HG02973 (cell line): ENCODE data around the gene GALNT1.

Experiments
- ATAC-seq: cut with Tn5 transposase; IDR thresholded peaks from one replicate; pipeline ENCODE4 v1.9.1; 2021; ENCODE audit warnings: moderate library complexity; ENCODE audit not compliant: unreplicated experiment

The GALNT1 gene

DNA sequence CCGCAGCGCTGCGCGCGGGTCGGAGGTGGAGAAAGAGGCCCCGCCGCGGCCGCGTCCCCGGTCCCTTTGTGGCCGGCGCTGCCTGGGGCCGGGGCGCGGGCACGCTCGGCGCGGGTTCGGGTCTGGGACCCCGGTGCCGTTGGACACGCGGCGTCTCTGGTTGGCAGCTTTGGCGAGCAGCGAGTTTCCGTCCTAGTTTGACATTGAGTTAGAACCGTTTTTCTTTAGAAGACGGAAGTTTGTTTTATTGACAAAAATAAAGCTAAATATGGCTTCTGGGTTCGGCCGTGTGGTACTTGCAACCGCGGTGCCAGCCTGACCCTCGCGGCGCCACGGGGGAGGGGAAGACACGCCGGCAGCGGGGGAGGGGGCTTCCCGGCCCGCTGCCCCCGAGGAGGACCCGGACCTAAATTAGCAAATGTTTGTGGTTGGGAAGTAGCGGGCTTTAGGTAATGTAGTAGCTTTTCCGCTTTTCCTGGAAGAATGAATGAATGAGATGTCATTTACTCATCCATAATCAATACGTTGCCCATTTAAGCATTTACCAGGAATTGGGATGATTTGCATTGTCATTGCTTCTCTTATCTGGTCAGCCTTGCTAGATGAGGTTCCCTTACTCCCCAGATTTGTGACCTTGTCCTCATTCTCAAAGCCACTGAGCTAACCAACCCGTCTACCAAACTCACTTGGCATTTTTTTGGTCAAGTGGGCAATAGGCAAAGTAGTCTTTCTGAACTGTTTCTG is 530 bp downstream of the GALNT1 start:
- no peak for ATAC-seq

DNA sequence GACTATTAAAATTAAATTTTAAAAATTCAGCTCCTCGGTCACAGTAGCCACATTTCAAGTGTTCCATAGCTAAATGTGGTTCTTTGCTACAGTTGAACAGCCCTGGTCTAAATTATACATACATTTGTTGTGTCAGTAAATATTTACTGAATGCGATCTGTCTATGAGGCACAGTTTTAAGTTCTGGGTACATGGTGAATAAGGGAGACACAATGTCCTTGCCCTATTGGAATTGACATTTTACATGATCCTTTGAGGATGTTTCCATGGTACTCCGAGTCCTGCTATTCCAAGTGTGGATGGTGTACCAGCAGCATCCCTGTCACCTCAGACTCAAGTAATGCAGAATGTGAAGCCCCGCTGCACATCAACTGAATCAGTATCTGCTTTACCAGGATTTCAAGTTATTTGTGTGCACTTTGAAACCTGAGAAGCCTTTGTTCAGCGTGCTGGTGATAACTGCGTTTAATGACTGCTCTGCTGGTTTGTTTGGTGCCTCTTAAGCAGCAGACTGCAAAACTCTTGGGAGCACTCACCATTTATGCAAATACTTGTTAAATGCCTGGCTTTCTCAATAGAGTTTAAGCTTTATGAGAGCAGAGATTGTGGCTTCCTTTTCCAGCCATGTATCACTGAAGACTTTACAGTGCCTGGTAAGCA is 1.5 kb downstream of the GALNT1 start:
- ATAC-seq, result no peak

DNA sequence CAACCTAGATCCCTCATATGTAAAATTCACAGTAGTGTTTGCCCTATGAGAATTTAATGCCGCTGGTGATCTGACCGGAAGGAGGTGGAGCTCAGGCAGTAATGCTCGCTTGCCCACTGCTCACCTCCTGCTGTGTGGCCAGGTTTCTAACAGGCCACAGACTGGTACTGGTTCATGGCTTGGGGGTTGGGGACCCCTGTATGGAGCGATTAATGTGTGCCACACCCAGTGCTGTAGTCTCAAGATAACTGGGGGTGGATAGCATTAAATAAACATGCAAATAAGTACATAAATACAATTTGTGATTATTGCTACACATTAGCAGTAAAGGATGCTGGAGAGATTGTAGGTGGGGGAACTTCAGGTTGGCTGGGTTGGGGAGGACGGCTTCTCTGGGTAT is 3.2 kb downstream of the GALNT1 start:
- no peak for ATAC-seq

DNA sequence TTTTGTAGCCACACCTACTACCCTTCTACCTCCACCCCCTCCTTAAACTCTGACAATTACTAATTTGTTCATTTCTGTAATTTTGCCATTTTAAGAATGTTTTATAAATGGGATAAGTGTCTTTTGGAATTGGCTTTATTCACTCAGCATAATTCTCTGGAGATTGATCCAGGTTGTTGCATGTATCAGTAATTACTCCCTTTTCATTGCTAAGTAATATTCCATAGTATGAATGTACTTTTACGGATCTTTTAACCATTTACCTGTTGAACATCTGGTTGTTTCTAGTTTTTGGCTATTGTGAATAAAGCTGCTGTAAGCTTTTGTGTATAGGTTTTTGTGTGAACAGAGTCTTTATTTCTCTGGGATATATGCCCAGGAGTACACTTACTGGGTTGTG is 4.1 kb downstream of the GALNT1 start:
- ATAC-seq, result no peak

DNA sequence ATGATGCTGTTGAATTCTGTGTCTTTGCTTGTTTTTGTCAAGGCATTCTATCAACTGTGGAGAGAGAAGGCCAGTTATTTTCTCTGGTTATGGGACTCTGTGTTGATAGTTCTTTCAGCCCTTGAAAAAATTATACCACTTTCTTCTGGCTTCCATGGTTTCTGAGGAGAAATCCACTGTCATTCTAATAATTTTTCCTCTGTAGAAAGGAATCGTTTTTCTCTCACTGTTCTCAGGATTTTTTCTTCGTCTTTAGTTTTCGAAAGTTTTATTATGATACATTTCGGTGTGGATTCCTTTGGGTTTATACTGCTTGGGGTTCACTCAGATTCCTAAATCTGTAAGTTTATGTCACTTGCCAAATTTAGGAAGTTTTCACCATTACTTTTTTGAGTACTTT is 6.6 kb downstream of the GALNT1 start:
- no peak for ATAC-seq

DNA sequence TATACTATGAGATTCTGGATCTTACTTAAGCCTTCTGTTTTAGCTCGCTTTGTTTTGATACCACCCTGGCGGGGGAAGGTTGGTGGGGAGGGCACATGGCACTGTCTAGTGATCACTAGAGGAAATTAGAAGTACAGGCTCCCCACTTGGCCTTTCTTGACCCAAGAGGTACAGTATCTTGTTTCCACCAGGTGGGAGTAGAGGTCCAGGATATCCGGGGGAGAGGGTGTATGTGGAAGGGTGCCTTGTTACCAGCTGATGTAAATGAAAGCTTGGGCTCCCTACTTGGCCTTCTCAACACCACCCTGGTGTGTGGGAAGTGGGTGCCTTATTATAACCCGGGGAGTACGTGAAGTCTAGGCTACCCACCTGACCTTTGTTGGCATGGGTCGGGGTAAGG is 7.5 kb downstream of the GALNT1 start:
- ATAC-seq, result no peak

DNA sequence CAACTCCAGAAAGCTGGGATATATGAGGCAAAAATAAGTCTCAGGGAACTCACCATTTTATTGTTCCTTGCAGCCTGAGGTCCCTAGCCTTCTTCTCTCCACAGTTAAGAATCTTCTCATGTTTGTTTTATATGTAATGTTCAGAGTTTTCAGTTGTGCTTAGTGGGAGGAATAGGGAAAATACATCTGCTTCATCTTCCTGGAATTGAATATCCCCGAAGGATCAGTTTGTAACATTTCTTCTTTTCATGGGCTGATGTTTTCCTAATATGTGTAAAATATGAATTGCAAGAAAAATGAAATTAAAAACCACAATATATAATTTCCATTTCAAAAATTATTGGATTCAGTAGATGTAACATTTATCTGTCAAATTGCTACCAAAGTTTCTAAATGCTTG is 8.0 kb downstream of the GALNT1 start:
- ATAC-seq, result no peak

DNA sequence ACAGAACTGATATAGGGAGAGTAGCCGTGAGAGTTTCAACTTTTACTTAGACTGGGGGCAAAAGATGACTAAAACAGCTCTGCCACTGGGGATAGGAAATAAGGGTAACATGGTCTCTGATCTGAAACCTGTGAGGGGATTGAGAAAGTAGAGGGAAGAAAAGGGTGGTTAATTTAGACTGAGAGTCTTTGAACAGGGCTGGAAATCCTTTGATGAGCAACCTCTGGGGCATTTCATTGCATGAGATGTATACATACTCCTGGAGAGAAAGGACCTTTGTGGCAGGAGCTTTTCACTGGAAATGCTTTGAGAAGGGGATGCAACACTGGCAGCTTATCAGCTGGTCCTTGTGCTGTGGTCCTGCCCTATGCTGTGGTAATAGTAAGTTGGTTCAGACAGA is 9.4 kb downstream of the GALNT1 start:
- ATAC-seq, result no peak

DNA sequence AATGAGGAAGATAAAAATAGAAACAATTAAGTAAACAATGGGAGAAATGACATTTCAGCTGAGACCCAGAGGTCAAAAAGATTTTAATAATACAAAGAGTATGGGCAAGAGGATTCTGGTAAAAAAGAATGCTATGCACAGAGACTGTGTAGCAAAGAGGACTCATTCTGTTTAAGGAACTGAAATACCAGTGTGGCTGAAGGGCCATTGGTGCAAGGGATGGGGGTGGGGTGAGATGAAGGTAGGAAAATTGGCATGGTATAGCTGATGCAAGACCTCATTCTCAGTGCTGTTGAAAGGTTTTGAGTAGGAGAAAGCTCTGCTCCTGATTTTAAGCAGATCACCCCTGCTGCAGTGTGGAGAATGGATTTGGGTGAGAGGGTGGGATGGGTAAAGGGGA is 10.8 kb downstream of the GALNT1 start:
- peak; percentile 97 for ATAC-seq

DNA sequence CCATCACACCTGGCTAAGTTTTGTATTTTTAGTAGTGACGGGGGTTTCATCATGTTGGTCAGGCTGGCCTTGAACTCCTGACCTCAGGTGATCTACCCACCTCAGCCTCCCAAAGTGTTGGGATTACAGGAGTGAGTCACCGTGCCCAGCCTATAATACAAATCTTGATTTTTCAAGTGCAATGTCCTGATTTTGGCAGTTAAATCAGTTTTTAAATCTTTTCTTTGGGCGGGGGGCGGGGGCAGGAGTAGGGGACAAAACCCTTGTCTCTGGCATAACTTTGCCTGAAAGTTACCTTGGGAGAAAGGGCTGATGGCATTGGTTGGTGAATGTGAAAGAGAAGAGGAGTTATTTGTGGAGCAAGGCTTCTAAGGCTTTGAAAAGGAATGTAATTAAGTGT is 12.3 kb downstream of the GALNT1 start:
- ATAC-seq, result no peak

DNA sequence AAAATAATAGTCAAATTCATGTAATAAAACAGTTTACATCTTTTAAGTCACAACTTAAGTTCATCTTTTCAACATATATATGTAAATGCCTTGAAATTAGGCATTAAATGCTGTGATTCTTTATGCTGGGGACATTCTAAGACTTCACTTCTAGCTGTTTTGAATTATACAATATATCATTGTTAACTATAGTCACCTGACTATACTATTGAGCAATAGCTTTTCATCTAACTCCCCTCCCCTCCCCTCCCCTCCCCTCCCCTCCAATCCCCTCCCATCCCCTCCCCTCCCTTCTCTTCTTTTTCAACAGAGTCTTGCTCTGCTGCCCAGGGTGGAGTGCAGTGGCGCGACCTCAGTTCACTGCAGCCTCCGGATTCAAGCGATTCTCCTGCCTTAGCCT is 16.2 kb downstream of the GALNT1 start:
- no peak for ATAC-seq

DNA sequence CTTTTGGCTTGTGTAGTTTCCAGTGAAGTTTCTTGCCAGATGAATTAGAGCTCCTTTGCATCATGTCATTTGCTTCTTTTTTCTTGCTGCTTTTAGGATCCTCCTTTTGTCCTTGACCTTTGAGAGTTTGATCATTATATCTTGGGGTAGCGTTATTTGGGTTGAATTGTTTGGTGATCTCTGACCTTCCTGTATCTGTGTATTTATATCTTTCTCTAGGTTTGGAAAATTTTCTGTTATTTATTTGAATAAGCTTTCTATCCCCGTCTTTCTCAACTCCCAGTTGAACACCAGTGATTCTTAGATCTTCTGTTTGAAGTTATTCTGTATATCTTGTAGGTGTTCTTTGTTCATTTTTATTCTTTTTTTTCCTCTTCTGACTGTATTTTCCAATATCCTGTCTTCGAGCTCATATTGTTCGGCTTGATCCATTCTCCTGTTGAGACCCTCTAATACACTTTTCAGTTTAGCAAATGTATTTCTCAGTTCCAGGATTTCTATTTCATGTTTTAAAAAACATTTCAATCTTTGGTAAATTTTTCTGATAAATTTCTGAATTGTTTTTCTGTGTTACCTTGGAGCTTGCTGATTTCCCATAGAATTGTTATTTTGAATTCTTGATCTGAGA is 20.8 kb downstream of the GALNT1 start:
- no peak for ATAC-seq

DNA sequence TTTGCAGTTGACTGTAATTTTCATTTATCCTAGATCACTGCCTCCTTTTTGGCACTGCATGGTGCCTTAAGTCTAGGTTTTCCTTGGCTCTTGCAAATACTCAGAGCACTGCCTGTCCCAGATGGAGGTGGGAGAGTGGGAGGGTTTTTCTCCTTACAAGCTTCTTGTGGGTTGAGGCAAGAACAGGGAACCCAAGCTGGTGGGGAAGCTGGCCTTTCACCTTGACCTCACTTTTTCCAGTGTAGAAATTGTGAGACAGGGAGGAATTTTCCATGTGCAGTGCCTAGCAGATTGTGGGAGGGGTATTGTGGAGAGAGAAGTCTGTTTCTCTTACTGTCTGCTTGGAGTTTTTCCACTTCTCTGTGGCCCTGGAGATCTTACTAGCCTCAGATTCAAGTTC is 21.5 kb downstream of the GALNT1 start:
- no peak for ATAC-seq

DNA sequence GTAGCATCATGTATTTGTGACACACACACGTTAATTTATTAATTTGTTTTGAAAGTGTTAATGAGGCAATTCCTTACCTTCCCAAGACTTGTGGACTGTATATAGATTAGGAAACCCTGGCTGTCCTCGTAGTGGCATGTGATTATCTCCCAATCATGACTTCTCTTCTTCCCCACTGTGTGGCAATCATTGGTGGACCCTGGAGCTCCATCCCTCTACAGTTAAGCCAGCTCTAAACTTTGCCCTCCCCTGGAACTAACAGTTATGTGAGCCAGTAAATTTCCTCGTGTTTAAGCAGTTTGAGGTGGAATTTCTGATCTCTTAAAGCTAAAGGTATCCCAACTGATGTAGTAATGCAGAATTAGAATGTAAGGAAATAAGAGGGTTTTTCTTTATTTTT is 22.0 kb downstream of the GALNT1 start:
- ATAC-seq, result no peak

DNA sequence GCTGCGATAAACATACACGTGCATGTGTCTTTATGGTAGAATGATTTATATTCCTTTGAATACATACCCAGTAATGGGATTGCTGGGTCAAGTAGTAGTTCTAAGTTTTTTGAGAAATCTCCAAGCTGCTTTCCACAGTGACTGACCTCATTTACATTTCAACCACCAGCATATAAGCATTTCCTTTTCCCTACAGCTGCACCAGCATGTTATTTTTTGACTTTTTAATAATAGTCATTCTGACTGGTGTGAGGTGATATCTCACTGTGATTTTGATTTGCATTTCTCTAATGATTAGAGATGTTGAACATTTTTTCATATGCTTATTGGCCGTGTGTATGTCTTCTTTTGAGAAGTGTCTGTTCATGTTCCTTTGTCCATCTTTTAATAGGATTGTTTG is 22.8 kb downstream of the GALNT1 start:
- no peak for ATAC-seq

DNA sequence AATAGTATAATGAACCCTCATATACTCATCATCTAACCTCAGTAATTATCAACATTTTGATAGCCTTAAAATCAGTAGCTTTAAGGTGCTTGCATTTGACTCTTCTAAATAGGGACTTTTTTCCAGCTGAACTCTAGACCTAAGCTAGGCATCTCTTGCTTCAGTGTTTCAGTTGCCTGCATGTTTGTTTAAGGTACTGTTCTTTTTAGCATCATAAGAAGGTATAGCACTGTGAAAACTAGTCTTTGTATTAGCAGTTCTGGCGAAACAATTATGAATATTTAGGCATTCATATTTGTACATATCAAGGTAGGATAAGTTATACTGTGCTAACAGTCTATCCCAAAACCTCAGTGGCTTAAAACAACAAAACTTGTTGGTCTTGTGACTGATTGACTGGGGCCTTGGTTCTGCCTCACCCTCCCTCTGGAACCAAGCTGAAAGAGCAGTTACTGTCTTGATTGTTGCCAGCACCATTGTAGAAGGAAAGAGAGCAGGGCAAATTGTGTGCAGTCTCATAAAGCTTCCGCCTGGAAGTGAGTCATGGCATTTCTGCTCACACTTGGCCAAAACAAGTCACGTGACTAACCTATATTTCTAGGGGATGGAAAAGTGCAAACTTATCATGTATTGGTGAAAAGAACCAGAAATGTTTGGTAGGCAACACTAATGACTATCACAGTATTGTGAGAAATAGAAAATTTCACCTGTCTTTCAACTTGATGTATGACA is 24.3 kb downstream of the GALNT1 start:
- ATAC-seq, result no peak

DNA sequence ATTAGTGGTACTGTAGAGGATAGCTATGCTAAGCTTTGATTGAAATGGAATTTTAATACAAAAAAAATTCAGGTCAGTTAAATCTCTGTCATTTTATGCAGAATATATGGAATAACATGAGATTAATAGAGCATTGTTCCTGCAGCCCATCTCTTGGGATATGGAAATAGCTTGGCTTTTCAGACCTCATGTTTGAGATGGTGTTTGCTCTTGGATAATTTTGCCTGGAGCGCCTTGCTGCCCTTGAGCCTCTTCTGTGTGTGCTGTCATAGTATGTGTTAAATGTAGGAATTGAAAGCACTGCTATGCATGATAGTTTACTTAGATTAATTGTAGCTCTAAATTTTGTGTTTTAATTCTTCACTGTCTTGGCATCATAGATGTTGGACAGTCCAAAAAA is 27.7 kb downstream of the GALNT1 start:
- no peak for ATAC-seq

DNA sequence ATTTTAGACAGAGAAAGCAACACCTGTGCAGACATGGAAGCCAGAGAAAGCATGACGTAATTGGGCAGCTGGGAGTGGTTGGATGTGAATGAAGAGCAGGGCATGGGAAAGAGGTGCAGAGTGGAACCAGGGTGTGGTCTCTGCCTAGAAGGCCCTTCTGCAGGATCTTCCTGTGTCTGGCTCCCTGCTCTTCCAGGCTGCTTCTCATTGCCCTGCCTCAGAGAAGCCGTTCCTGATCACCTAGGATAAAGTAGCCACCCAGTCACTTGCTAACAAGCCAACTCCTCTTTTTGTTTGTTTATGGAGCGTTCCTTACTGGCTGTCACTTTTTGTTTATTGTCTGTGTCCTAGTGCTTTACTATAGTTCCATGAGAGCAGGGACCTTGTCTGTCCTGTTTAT is 28.5 kb downstream of the GALNT1 start:
- ATAC-seq, result no peak

DNA sequence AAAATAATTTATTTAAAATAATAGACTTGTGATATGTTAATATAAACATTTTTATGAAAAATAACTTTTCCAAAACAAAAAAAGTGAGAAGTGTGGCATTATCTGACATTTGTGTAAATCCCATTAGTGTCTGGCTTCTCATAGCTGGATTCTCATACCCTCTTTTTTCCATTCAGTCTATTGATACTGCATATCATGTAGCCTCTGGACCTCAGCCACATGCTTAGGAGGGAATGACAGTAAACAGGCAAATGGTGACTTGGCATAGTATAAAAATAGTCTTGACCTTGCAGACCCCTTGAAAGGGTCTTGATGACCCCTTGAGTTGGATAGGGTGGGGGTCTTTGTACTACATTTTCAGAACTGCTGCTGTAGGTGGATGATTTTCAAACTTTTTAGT is 29.2 kb downstream of the GALNT1 start:
- no peak for ATAC-seq

DNA sequence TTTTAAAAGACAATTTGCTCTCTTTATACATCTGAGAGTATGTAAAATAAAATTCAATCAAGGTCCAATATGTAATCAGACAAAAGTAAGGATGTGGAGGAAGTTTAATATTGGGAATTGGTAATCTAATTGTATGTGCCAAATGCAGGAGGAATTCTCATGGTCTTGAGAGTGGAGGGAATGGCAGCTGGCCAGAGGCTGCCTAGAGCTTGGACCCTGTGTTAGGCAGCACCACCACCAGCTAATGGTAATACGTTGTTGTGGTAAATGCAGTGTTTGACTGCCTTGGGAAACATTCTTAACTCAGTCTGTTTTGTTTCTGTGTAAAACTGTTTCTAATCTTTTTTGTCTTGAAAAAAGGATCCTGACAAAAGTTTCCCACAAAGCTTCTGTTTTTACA is 30.0 kb downstream of the GALNT1 start:
- ATAC-seq, result no peak

DNA sequence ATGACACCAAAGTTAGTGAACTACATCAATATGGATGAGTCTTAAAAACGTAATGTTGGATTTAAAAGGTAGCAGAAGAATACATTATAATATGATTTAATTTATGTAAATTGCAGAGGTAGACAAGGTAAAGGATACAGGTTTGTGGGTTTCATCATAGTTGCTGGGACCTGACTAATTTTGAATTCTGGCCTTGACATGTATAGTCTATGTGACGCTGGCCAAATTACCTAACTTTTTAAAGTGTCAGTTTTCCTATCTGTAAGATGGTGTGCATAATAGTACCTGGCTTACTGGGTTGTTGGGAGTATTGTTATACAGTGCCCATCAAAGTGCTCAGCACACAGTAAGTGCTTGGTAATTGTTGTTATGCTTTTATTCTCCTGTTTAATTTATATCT is 34.5 kb downstream of the GALNT1 start:
- ATAC-seq, result no peak
